Measurements from ENCODE around the gene CES4A.
A peak's percentile ranks its signal among the peaks of the same experiment; 100 is the strongest.

Gene CES4A

GRCh38 chr16:66947302-66948065 is 40.9 kb upstream of the CES4A start:
- DNase-seq (ENCODE audit: insufficient read length, low spot score) (peak; percentile 67), FAIRE-seq (peak; percentile 92)
- TF ChIP-seq POLR2AphosphoS5 (IDR thresholded peaks at IDR 0.05; ENCODE audit: low read depth, low read length) = no peak
- TF ChIP-seq POLR2A (IDR thresholded peaks at IDR 0.05; ENCODE audit: low read depth, low read length) = no peak
- TF ChIP-seq PAX5 (IDR thresholded peaks at IDR 0.05; ENCODE audit: insufficient read depth, low read length, severe bottlenecking) = no peak
- TF ChIP-seq TAF1 (IDR thresholded peaks at IDR 0.05; ENCODE audit: low read depth, low read length) = no peak

- FAIRE-seq (peak; percentile 79), DNase-seq (ENCODE audit: insufficient read length, low spot score) (no peak)
- no peak for TF ChIP-seq SPI1 (IDR thresholded peaks at IDR 0.05; ENCODE audit: low read depth, low read length)
- peak; percentile 37 for TF ChIP-seq PAX5 (IDR thresholded peaks at IDR 0.05; ENCODE audit: insufficient read depth, low read length, severe bottlenecking)
- TF ChIP-seq POLR2AphosphoS5 (IDR thresholded peaks at IDR 0.05; ENCODE audit: low read depth, low read length) = no peak
- TF ChIP-seq TAF1 (IDR thresholded peaks at IDR 0.05; ENCODE audit: low read depth, low read length) = no peak
- TF ChIP-seq POU2F2 (IDR thresholded peaks at IDR 0.05; ENCODE audit: low read depth, low read length) = no peak
These were observed 40.1 kb upstream of the CES4A start for GRCh38 chr16:66948134-66948836.

GRCh38 chr16:66948837-66949225 is 39.6 kb upstream of the CES4A start:
- TF ChIP-seq TAF1 (IDR thresholded peaks at IDR 0.05; ENCODE audit: low read depth, low read length) = no peak
- TF ChIP-seq POLR2A (IDR thresholded peaks at IDR 0.05; ENCODE audit: low read depth, low read length) = no peak
- TF ChIP-seq SPI1 (IDR thresholded peaks at IDR 0.05; ENCODE audit: low read depth, low read length) = no peak
- no peak for TF ChIP-seq POLR2AphosphoS5 (IDR thresholded peaks at IDR 0.05; ENCODE audit: low read depth, low read length)
- TF ChIP-seq PAX5 (IDR thresholded peaks at IDR 0.05; ENCODE audit: insufficient read depth, low read length, severe bottlenecking) = no peak
- no peak for TF ChIP-seq POU2F2 (IDR thresholded peaks at IDR 0.05; ENCODE audit: low read depth, low read length)
- DNase-seq (ENCODE audit: insufficient read length, low spot score) (no peak), FAIRE-seq (no peak)

- FAIRE-seq (no peak), DNase-seq (ENCODE audit: insufficient read length, low spot score) (no peak)
- no peak for TF ChIP-seq POU2F2 (IDR thresholded peaks at IDR 0.05; ENCODE audit: low read depth, low read length)
These were observed 38.9 kb upstream of the CES4A start for GRCh38 chr16:66949472-66949871.

- FAIRE-seq (no peak), DNase-seq (ENCODE audit: insufficient read length, low spot score) (no peak)
- TF ChIP-seq POU2F2 (IDR thresholded peaks at IDR 0.05; ENCODE audit: low read depth, low read length) (no peak), TAF1 (IDR thresholded peaks at IDR 0.05; ENCODE audit: low read depth, low read length) (no peak), POLR2AphosphoS5 (IDR thresholded peaks at IDR 0.05; ENCODE audit: low read depth, low read length) (no peak), PAX5 (IDR thresholded peaks at IDR 0.05; ENCODE audit: insufficient read depth, low read length, severe bottlenecking) (no peak), POLR2A (IDR thresholded peaks at IDR 0.05; ENCODE audit: low read depth, low read length) (no peak), SPI1 (IDR thresholded peaks at IDR 0.05; ENCODE audit: low read depth, low read length) (no peak)
These were observed 38.0 kb upstream of the CES4A start for GRCh38 chr16:66950437-66950836.

- DNase-seq (ENCODE audit: insufficient read length, low spot score) = no peak
- no peak for FAIRE-seq
- TF ChIP-seq POU2F2 (IDR thresholded peaks at IDR 0.05; ENCODE audit: low read depth, low read length) (no peak), SPI1 (IDR thresholded peaks at IDR 0.05; ENCODE audit: low read depth, low read length) (no peak), TAF1 (IDR thresholded peaks at IDR 0.05; ENCODE audit: low read depth, low read length) (no peak), POLR2A (IDR thresholded peaks at IDR 0.05; ENCODE audit: low read depth, low read length) (no peak), POLR2AphosphoS5 (IDR thresholded peaks at IDR 0.05; ENCODE audit: low read depth, low read length) (no peak), PAX5 (IDR thresholded peaks at IDR 0.05; ENCODE audit: insufficient read depth, low read length, severe bottlenecking) (no peak)
These were observed 37.2 kb upstream of the CES4A start for GRCh38 chr16:66950971-66951790.

GRCh38 chr16:66952430-66953110 is 35.8 kb upstream of the CES4A start:
- no peak for TF ChIP-seq PAX5 (IDR thresholded peaks at IDR 0.05; ENCODE audit: insufficient read depth, low read length, severe bottlenecking)
- TF ChIP-seq POLR2AphosphoS5 (IDR thresholded peaks at IDR 0.05; ENCODE audit: low read depth, low read length) = no peak
- TF ChIP-seq POU2F2 (IDR thresholded peaks at IDR 0.05; ENCODE audit: low read depth, low read length) = no peak
- no peak for TF ChIP-seq POLR2A (IDR thresholded peaks at IDR 0.05; ENCODE audit: low read depth, low read length)
- TF ChIP-seq TAF1 (IDR thresholded peaks at IDR 0.05; ENCODE audit: low read depth, low read length) = no peak
- no peak for TF ChIP-seq SPI1 (IDR thresholded peaks at IDR 0.05; ENCODE audit: low read depth, low read length)
- FAIRE-seq = no peak
- DNase-seq (ENCODE audit: insufficient read length, low spot score) = no peak

GRCh38 chr16:66953462-66954096 is 34.8 kb upstream of the CES4A start:
- TF ChIP-seq POU2F2 (IDR thresholded peaks at IDR 0.05; ENCODE audit: low read depth, low read length) = no peak
- TF ChIP-seq POLR2A (IDR thresholded peaks at IDR 0.05; ENCODE audit: low read depth, low read length) = no peak
- TF ChIP-seq TAF1 (IDR thresholded peaks at IDR 0.05; ENCODE audit: low read depth, low read length) = no peak
- TF ChIP-seq POLR2AphosphoS5 (IDR thresholded peaks at IDR 0.05; ENCODE audit: low read depth, low read length) = no peak
- no peak for TF ChIP-seq SPI1 (IDR thresholded peaks at IDR 0.05; ENCODE audit: low read depth, low read length)
- no peak for TF ChIP-seq PAX5 (IDR thresholded peaks at IDR 0.05; ENCODE audit: insufficient read depth, low read length, severe bottlenecking)
- FAIRE-seq = no peak
- no peak for DNase-seq (ENCODE audit: insufficient read length, low spot score)
